AG04449 (cell line): ENCODE data around the gene STX5.
"Not testable (repeated sequence)": the region's sequence is repeated elsewhere in the genome, so short reads cannot be mapped to it uniquely, and the experiment has no call there.

ENCODE experiments used
- CTCF ChIA-PET: fragments of 350-600 bp; formaldehyde crosslinking; extraction: SDS; loops from one replicate; lab custom pipeline; 2021; ENCODE audit warnings: antibody characterized with exemption; lab: Yijun Ruan, JAX
- POLR2A ChIA-PET: fragments of 400-600, 350-600 bp; formaldehyde crosslinking; extraction: SDS; loops from one replicate; lab custom pipeline; 2020; ENCODE audit warnings: antibody characterized with exemption, inconsistent platforms; lab: Yijun Ruan, JAX
- DNase-seq: peaks from one replicate; pipeline ENCODE4 v3.0.0-alpha.2; 2010; ENCODE audit warnings: low read depth, low spot score
- H3K4me3 ChIP-seq: 2 replicates; pipeline ENCODE4 v1.5.1; 2011; ENCODE audit warnings: low read depth, mild to moderate bottlenecking, control low read depth, low read length
- CTCF ChIP-seq: IDR thresholded peaks from one replicate; pipeline ENCODE4 v1.5.1; 2011; ENCODE audit warnings: mild to moderate bottlenecking, moderate library complexity, low read length, control low read depth, inconsistent platforms; ENCODE audit not compliant: insufficient read depth; ENCODE audit errors: missing control alignments

The STX5 gene

GRCh38 chr11:62876712-62877111, 44.9 kb upstream of the STX5 start:
- CTCF ChIA-PET, result interaction anchor here (1.2 to 1.4 kb wide), 2 partner anchors 13 to 16 kb away, joined by 3 to 4 read pairs; no protein-coding TSS in a partner anchor
- H3K4me3 ChIP-seq, result no peak overlapping the region
- POLR2A ChIA-PET, result no interaction called here
- TF ChIP-seq CTCF, result no peak
- DNase-seq, result no peak

GRCh38 chr11:62875698-62876478, 44.0 kb upstream of the STX5 start:
- ChIA-PET POLR2A (interaction anchor here (0.6 to 1.2 kb wide), 3 partner anchors 9 to 208 kb away, joined by 3 to 4 read pairs (median 3); no protein-coding TSS in a partner anchor), CTCF (interaction anchor here (1.1 to 4.7 kb wide), 2 partner anchors 10 to 13 kb away, joined by 4 to 38 read pairs; no protein-coding TSS in a partner anchor)

DNA sequence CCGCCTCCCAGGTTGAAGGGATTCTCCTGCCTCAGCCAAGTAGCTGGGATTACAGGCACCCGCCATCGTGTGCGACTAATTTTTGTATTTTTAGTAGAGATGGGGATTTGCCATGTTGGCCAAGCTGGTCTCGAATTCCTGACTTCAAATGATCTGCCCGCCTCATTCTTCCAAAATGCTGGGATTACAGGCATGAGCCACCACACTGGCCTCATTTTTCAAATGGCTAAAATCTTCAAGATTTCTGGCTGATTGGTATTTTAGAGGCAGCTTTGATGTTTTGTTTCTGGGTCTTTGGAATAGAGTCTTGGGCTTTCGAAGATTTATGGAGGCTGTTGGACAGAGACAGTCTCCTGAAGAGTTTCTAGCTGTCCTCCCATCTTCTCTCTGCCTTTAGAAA, 43.0 kb upstream of the STX5 start:
- H3K4me3 ChIP-seq, result no peak overlapping the region
- DNase-seq, result no peak
- no peak for TF ChIP-seq CTCF
- ChIA-PET POLR2A (interaction anchor here (0.9 kb wide), 1 partner anchor 33 kb away, joined by 4 read pairs; no protein-coding TSS in a partner anchor), CTCF (interaction anchor here (1.1 to 4.7 kb wide), 3 partner anchors 9 to 88 kb away, joined by 4 to 38 read pairs (median 7); partner anchors contain the start of gene TMEM179B)

More at GRCh38 chr11:62875698-62876478, 44.0 kb upstream of the STX5 start:
- no peak for DNase-seq
- no peak for TF ChIP-seq CTCF
- H3K4me3 ChIP-seq, result no peak overlapping the region

- no peak overlapping the region for H3K4me3 ChIP-seq
- ChIA-PET POLR2A (interaction anchor here (0.6 to 1.5 kb wide), 3 partner anchors 16 to 112 kb away, joined by 3 to 5 read pairs (median 4); partner anchors contain the start of genes SLC3A2 and ZBTB3), CTCF (interaction anchor here (0.9 to 5.8 kb wide), 4 partner anchors 9 to 138 kb away, joined by 3 to 70 read pairs (median 7); partner anchors contain the start of genes HNRNPUL2 and TMEM179B)
- DNase-seq, result no peak
- no peak for TF ChIP-seq CTCF
Observed at GRCh38 chr11:62865635-62866034, 33.8 kb upstream of the STX5 start.

DNA sequence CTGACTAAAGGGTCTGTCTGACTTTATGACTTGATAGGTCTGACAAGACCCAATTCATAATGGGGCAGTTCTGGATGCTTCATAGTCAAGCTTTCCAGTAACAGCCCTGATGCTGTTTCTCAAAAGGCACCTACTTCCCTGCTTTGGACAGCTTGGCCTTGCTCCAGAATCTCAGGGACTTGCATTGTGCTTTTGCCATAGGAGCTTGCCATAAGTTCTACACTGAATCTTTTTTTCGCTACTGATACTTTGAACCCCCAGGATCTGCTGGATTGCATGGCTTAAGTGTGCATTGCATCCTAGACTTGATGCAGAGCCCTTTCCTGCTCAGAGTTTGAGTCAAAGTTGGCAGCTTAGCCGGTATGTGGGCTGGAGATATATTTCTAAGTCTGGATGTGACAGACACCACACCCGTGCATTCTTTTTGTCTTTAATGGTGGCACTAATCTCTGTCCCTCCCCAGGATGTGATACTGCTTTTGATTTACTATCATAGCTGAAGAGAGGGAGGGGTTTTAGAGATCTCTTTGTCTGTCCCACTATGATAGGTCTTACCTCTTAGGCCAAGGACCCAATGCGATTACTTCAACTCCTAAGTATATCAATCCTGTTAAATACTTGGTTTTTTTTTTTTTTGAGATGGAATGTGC, 32.0 kb upstream of the STX5 start:
- no peak for TF ChIP-seq CTCF
- POLR2A ChIA-PET, result interaction anchor here (0.6 to 2.3 kb wide), 3 partner anchors 9 to 22 kb away, joined by 3 to 9 read pairs (median 3); no protein-coding TSS in a partner anchor
- no peak overlapping the region for H3K4me3 ChIP-seq
- CTCF ChIA-PET, result interaction anchor here (0.9 to 5.8 kb wide), 14 partner anchors 8 to 439 kb away, joined by 3 to 70 read pairs (median 4); partner anchors contain the start of genes SLC3A2 and TMEM179B
- no peak for DNase-seq

DNA sequence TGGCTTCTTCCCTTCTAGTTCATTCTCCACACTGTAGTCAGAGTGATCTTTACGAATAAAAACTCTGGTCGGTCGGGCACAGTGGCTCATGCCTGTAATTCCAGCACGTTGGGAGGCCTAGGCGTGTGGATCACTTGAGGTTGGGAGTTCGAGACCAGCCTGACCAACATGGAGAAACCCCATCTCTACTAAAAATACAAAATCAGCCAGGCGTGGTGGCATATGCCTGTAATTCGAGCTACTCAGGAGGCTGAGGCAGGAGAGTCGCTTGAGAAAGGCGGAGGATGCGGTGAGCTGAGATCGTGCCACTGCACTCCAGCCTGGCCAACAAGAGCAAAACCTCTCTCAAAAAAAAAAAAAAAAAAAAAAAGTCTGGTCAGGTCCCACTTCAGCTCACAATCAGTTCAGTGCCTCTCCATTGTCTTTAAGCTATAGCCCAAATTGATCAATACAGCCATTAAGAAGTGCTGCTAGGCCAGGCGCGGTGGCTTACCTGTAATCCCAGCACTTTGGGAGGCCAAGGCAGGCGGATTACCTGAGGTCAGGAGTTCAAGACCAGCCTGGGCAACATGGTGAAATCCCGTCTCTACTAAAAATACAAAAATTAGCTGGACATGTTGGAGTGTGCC, 29.8 kb upstream of the STX5 start:
- not testable (repeated sequence) for H3K4me3 ChIP-seq, DNase-seq

More for the DNA sequence above, 29.8 kb upstream of the STX5 start:
- ChIA-PET POLR2A (interaction anchor here (0.7 to 1.5 kb wide), 3 partner anchors 21 to 134 kb away, joined by 3 to 7 read pairs (median 3); partner anchors contain the start of genes HNRNPUL2 and TMEM179B), CTCF (interaction anchor here (0.6 to 5.8 kb wide), 9 partner anchors 12 to 181 kb away, joined by 3 to 70 read pairs (median 5); partner anchors contain the start of genes TEX54 and TMEM179B)
